Astrocyte (in vitro differentiated cells and primary cell): ENCODE measurements around the gene PRSS22. TPM values are rescaled to one million over a fixed set of nuclear protein-coding genes. Genes with fewer than 3 reads are reported as not detected.
A peak's percentile ranks its signal among the peaks of the same experiment; 100 is the strongest.

Experiments used
- DNase-seq: peaks from one replicate; pipeline ENCODE4 v3.0.0-alpha.2; 2010; ENCODE audit warnings: low read depth
- FAIRE-seq: peaks from 2 replicates; lab custom pipeline; 2011; peaks lifted over from hg19 to GRCh38; lab: Jason Lieb, UNC
- H2AFZ ChIP-seq: 2 replicates; pipeline ENCODE4 v1.6.0; 2012; ENCODE audit warnings: low read depth, low read length, inconsistent platforms
- H3K27ac ChIP-seq: 2 replicates; pipeline ENCODE4 v1.5.1; 2011; ENCODE audit warnings: low read depth, low read length, inconsistent platforms
- H3K27me3 ChIP-seq: 2 replicates; pipeline ENCODE4 v1.6.0; 2011; ENCODE audit warnings: low read length, inconsistent platforms; ENCODE audit not compliant: insufficient read depth
- H3K36me3 ChIP-seq: 2 replicates; pipeline ENCODE4 v1.5.1; 2011; ENCODE audit warnings: low read length, inconsistent platforms; ENCODE audit not compliant: insufficient read depth
- H3K4me1 ChIP-seq: 2 replicates; pipeline ENCODE4 v1.5.1; 2011; ENCODE audit warnings: low read length, inconsistent platforms; ENCODE audit not compliant: insufficient read depth
- H3K4me2 ChIP-seq: 2 replicates; pipeline ENCODE4 v1.6.0; 2012; ENCODE audit warnings: low read length, inconsistent platforms
- H3K4me3 ChIP-seq: 2 replicates; pipeline ENCODE4 v1.5.1; 2011; ENCODE audit warnings: low read depth, mild to moderate bottlenecking, low read length, inconsistent platforms; ENCODE audit not compliant: insufficient read depth
- H3K79me2 ChIP-seq: 2 replicates; pipeline ENCODE4 v1.6.0; 2012; ENCODE audit warnings: mild to moderate bottlenecking, low read length, inconsistent platforms; ENCODE audit not compliant: insufficient read depth
- H3K9ac ChIP-seq: 2 replicates; pipeline ENCODE4 v1.6.0; 2012; ENCODE audit warnings: mild to moderate bottlenecking, low read length, inconsistent platforms
- H3K9me3 ChIP-seq: 2 replicates; pipeline ENCODE4 v1.5.1; 2012; ENCODE audit warnings: low read depth, mild to moderate bottlenecking, low read length, inconsistent platforms; ENCODE audit not compliant: insufficient read depth
- H4K20me1 ChIP-seq: 2 replicates; pipeline ENCODE4 v1.6.0; 2012; ENCODE audit warnings: low read length, inconsistent platforms; ENCODE audit not compliant: insufficient read depth
- H3K27ac Mint-ChIP-seq: one replicate; pipeline ENCODE4 v1.8.0; 2021; ENCODE audit warnings: mild to moderate bottlenecking, mixed read lengths; ENCODE audit not compliant: unreplicated experiment
- H3K27me3 Mint-ChIP-seq: one replicate; pipeline ENCODE4 v1.8.0; 2021; ENCODE audit warnings: low read depth, mixed read lengths; ENCODE audit not compliant: unreplicated experiment
- H3K36me3 Mint-ChIP-seq: one replicate; pipeline ENCODE4 v1.8.0; 2021; ENCODE audit warnings: low read depth, mixed read lengths; ENCODE audit not compliant: unreplicated experiment
- H3K4me1 Mint-ChIP-seq: one replicate; pipeline ENCODE4 v1.8.0; 2021; ENCODE audit warnings: low read depth, mixed read lengths; ENCODE audit not compliant: unreplicated experiment
- H3K4me3 Mint-ChIP-seq: one replicate; pipeline ENCODE4 v1.8.0; 2021; ENCODE audit warnings: mild to moderate bottlenecking, moderate library complexity, mixed read lengths; ENCODE audit not compliant: unreplicated experiment
- H3K9me3 Mint-ChIP-seq: one replicate; pipeline ENCODE4 v1.8.0; 2021; ENCODE audit warnings: mild to moderate bottlenecking, mixed read lengths; ENCODE audit not compliant: unreplicated experiment
- EZH2 ChIP-seq: IDR thresholded peaks from 2 replicates; pipeline ENCODE4 v1.6.1; 2012; ENCODE audit warnings: mild to moderate bottlenecking, low read length, inconsistent platforms; ENCODE audit not compliant: insufficient read depth
- total RNA-seq: library from RNA; stranded (reverse); gene quantifications from 2 replicates; pipeline ENCODE4 v1.2.1, GENCODE V29; 2021
- TF ChIP-seq, protein P1 (sequence below): IDR thresholded peaks from 2 replicates; pipeline ENCODE4 v1.5.1; 2011; ENCODE audit warnings: low read depth, mild to moderate bottlenecking, inconsistent platforms, low read length, moderate library complexity; ENCODE audit not compliant: insufficient read depth

The PRSS22 gene
- total RNA-seq, 1 donor from 2014 or later: 1.5 TPM

DNA sequence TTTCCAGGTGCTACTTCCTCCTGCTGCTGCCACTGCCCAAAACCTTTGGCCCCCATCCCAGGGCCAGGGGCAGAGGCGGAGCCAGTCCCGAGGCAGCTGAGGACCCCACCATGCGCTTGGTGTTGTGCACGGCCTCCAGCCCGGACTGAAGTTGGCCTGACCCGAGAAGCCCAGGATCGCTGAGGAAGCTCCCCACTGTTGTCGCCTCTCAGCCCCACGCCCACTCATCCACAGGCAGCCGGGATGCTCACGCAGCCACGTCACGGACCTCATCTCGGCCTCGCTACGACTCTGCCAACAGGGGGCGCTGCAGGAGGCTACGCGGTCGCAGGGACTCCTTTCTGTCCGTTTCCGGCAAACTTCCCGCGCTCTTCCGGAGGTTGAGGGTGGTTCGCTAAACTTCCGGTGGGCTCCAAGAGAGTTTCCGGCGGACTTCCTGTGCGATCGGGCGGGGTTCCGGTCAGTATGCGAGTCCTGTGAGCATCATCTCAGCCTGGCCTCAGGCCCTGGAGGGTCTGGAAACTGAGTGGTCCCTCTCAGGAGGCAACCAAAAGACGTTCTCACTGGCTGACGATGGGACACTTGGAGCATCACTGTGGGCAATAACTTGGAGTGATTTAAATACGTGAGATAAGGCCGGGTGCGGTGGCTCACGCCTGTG, 15.5 kb downstream of the PRSS22 start:
- Histone ChIP-seq H3K9ac (no peak overlapping the region), H4K20me1 (no peaks in the 10 kb centered on the region), H3K36me3 (no peaks in the 10 kb centered on the region), H3K4me1 (peaks cover 26% of the 10 kb centered on the region), H2AFZ (peak overlapping the region; percentile 41), H3K4me3 (no peak overlapping the region), H3K79me2 (no peaks in the 10 kb centered on the region), H3K4me2 (peak overlapping the region; percentile 51), H3K27me3 (no peaks in the 10 kb centered on the region), H3K27ac (no peak overlapping the region), H3K9me3 (no peaks in the 10 kb centered on the region)
- no peaks in the 10 kb centered on the region for H3K36me3 Mint-ChIP-seq
- peak; percentile 20 for DNase-seq
- TF ChIP-seq, protein P1, sequence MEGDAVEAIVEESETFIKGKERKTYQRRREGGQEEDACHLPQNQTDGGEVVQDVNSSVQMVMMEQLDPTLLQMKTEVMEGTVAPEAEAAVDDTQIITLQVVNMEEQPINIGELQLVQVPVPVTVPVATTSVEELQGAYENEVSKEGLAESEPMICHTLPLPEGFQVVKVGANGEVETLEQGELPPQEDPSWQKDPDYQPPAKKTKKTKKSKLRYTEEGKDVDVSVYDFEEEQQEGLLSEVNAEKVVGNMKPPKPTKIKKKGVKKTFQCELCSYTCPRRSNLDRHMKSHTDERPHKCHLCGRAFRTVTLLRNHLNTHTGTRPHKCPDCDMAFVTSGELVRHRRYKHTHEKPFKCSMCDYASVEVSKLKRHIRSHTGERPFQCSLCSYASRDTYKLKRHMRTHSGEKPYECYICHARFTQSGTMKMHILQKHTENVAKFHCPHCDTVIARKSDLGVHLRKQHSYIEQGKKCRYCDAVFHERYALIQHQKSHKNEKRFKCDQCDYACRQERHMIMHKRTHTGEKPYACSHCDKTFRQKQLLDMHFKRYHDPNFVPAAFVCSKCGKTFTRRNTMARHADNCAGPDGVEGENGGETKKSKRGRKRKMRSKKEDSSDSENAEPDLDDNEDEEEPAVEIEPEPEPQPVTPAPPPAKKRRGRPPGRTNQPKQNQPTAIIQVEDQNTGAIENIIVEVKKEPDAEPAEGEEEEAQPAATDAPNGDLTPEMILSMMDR: peak; percentile 29
- TF ChIP-seq EZH2: no peak
- H3K27me3 Mint-ChIP-seq: no peaks in the 10 kb centered on the region
- FAIRE-seq: no peak
- no peak overlapping the region for H3K27ac Mint-ChIP-seq
- H3K4me3 Mint-ChIP-seq: no peak overlapping the region
- H3K9me3 Mint-ChIP-seq: no peaks in the 10 kb centered on the region
- peaks cover 27% of the 10 kb centered on the region for H3K4me1 Mint-ChIP-seq

DNA sequence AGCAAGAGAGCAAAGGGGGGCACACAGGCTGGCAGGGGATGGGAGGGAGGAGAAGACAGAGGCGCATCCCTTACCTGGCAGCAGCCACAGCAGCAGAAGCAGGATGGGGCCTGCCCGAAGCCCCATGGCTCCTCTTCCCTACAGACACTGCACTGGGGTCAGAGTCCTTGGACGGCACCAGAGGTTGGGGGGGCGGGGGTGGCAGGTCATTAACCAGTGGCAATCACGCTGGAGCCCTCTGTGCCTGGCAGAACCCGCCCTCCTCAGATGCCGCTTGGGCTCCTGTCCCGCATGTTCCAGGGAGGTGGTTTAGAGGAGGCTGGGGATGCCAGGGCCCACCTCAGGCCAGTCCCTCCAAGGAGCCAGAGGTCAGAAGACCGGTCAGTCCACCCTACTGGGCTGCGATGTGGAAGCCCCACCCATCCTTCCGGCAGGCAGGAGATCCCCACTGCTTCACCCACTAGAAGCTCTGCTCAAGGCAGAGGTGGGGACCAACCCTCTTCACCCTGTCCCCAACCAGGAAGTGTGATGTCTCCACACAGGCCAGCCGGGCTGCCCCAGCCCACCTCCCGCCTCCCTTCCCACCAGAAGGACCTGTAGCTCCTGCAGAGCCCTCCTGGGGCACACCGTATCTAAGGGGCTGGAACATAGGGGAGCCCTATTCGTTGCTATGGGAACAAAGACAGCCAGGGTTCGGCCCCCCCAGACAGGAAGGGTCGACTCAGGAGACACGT, 16.2 kb downstream of the PRSS22 start:
- no peaks in the 10 kb centered on the region for H3K36me3 ChIP-seq
- TF ChIP-seq EZH2: no peak
- TF ChIP-seq, protein P1: no peak
- Mint-ChIP-seq H3K27me3 (no peaks in the 10 kb centered on the region), H3K4me1 (peaks cover 28% of the 10 kb centered on the region), H3K9me3 (no peaks in the 10 kb centered on the region), H3K4me3 (no peak overlapping the region), H3K27ac (no peak overlapping the region), H3K36me3 (no peaks in the 10 kb centered on the region)
- no peaks in the 10 kb centered on the region for H4K20me1 ChIP-seq
- no peaks in the 10 kb centered on the region for H3K79me2 ChIP-seq
- H3K27me3 ChIP-seq: no peaks in the 10 kb centered on the region
- peak overlapping the region; percentile 41 for H2AFZ ChIP-seq
- no peak overlapping the region for H3K9ac ChIP-seq
- H3K27ac ChIP-seq: no peak overlapping the region
- DNase-seq: no peak
- H3K4me3 ChIP-seq: no peak overlapping the region
- FAIRE-seq: no peak
- peaks cover 27% of the 10 kb centered on the region for H3K4me1 ChIP-seq
- peak overlapping the region; percentile 51 for H3K4me2 ChIP-seq
- H3K9me3 ChIP-seq: no peaks in the 10 kb centered on the region

DNA sequence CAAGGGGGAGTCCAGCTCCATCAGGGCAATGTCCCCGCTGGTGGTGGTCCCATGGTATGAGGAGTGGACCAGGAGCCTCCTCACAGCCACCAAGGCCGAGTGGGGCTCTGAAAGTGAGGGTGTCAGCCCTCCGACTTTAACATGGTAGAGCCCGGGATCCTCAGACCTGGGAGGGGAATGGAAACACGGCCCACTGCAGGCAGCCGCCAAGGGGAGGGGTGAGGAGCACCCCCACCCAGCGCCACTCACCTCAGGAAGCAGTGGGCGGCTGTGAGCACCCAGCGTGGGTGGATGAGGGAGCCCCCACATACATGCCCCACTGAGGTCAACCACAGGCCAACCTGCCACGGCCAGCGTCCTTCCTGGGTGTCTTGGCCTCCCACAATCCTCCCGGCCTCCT, 17.1 kb downstream of the PRSS22 start:
- no peak overlapping the region for H3K4me2 ChIP-seq
- no peak overlapping the region for H3K9ac ChIP-seq
- peaks cover 30% of the 10 kb centered on the region for H3K4me1 ChIP-seq
- no peaks in the 10 kb centered on the region for H3K36me3 ChIP-seq
- TF ChIP-seq EZH2: no peak
- TF ChIP-seq, protein P1: no peak
- H3K4me3 Mint-ChIP-seq: no peak overlapping the region
- no peak overlapping the region for H2AFZ ChIP-seq
- no peak overlapping the region for H3K27ac ChIP-seq
- H3K4me1 Mint-ChIP-seq: peaks cover 31% of the 10 kb centered on the region
- no peaks in the 10 kb centered on the region for H3K9me3 Mint-ChIP-seq
- H3K27me3 Mint-ChIP-seq: no peaks in the 10 kb centered on the region
- FAIRE-seq (no peak), DNase-seq (no peak)
- no peaks in the 10 kb centered on the region for H3K79me2 ChIP-seq
- H3K27me3 ChIP-seq: no peaks in the 10 kb centered on the region
- no peaks in the 10 kb centered on the region for H3K36me3 Mint-ChIP-seq
- no peaks in the 10 kb centered on the region for H4K20me1 ChIP-seq
- H3K4me3 ChIP-seq: no peak overlapping the region
- no peaks in the 10 kb centered on the region for H3K9me3 ChIP-seq
- H3K27ac Mint-ChIP-seq: no peak overlapping the region
